Measurements from ENCODE around the gene TNS1. TPM values are rescaled to one million over a fixed set of nuclear protein-coding genes. Genes with fewer than 3 reads are reported as not detected.

Gene TNS1
- total RNA-seq, 2 experiments from 2014 or later: 11.0 to 13.5 TPM

DNA sequence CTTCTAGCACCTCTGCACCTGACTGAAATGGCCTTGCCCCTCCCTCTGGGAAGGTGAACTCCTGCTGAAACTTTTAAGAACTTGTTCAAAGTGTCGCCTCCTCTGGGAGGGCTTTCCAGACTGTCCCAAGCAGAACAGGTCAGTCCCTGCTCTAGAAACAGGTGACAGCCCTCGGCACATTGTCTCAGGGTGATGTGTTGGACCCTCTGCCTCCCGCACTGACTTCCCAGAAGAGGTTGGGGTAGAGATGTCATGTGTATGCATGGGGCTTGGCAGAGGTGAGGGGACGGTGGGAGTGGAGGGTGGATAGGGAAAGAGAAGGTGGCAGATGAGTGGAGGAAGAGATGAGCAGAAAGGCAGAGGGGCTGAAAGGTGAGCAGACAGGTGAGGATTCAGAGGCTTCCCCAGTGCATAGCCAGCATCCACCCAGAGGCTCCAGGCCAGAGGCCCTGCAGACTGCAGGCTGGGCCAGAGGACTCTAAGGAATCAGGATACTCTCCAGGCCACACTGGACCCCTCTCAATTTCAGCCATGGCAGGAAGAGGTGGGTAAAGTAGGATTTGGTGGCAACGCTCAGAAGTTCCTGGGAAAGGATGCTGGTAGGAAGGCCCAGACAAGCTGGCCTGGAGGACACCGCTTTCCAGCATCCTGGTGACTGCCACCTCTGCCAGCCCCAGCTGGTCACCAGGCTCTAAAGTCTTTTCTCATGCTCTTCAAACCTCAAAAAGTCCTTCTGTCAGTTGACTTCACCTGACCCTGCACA is 24.8 kb upstream of the TNS1 start:
- Mint-ChIP-seq H3K27ac (no peak overlapping the region), H3K4me1 (no peaks in the 10 kb centered on the region), H3K4me3 (no peak overlapping the region), H3K36me3 (ENCODE audit: low read depth) (no peaks in the 10 kb centered on the region), H3K27me3 (no peaks in the 10 kb centered on the region), H3K9me3 (no peaks in the 10 kb centered on the region)
- POLR2A ChIA-PET: no interaction called here
- CTCF ChIA-PET: interaction anchor here (0.8 to 1.6 kb wide), 3 partner anchors 16 to 238 kb away, joined by 3 to 5 read pairs (median 3); no protein-coding TSS in a partner anchor
- no peak for DNase-seq

DNA sequence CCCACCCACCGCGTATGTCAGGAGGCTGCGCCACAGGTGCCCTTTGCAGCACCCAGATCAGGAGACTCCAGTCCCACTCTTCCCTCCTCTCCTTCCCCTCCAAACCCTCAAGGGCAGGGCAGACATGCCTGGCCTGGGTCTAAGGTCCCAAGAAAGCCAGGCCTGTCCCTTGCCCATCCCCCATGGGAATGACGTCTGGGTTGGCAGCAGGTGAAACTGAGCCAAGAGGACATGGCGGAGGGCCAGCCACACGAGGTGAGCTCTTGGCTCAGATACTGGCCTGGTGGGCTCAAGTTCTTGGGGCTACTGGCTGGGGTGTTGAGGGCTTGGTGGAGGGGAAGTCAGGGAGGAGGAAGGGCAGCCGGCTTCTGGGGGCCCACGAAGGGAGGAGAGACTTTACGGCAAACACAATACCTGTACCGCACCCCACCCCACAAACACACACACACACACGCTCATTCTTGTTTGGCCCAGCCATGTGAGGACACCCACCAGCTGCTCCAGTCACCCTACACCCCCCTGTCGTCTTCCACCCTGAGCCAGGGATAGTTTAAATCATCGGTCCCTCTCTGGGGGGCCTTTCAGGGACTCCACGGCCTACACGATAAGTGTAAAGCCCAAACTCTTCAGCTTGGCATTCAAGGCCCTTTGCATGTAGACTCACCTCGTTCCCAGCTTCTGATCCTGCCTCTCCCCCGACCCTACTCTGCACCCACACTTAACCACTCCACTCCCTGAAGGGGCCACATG is 24.1 kb upstream of the TNS1 start:
- H3K9me3 Mint-ChIP-seq: no peaks in the 10 kb centered on the region
- H3K4me1 Mint-ChIP-seq: no peaks in the 10 kb centered on the region
- ChIA-PET CTCF (interaction anchor here (2.0 kb wide), 1 partner anchor 9 kb away, joined by 5 read pairs; no protein-coding TSS in a partner anchor), POLR2A (no interaction called here)
- no peak overlapping the region for H3K27ac Mint-ChIP-seq
- no peak overlapping the region for H3K4me3 Mint-ChIP-seq
- no peaks in the 10 kb centered on the region for H3K27me3 Mint-ChIP-seq
- no peak for DNase-seq
- no peaks in the 10 kb centered on the region for H3K36me3 Mint-ChIP-seq (ENCODE audit: low read depth)

DNA sequence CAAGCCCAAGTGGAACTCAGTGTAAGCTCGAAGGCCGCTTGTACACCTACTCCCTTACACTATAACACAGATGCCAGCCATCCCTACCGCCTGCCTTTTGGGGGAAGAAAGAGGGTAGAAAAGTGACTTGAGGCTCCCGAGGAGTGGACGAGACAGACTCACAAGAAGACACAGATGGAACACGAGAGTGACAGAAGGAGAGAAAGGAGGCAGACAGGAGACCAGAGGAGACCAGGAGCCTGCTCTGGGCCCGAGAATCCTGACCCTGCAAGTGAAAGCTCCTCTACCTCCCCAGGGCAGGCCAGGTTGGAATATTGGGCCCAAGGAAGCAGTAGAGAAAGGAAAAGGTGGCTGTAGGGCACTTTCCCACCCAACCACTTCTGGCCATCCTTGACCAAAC is 23.4 kb upstream of the TNS1 start:
- ChIA-PET CTCF (interaction anchor here (2.0 kb wide), 1 partner anchor 10 kb away, joined by 5 read pairs; no protein-coding TSS in a partner anchor), POLR2A (no interaction called here)
- Mint-ChIP-seq H3K9me3 (no peaks in the 10 kb centered on the region), H3K27me3 (no peaks in the 10 kb centered on the region), H3K4me3 (no peak overlapping the region), H3K36me3 (ENCODE audit: low read depth) (no peaks in the 10 kb centered on the region), H3K4me1 (no peaks in the 10 kb centered on the region), H3K27ac (no peak overlapping the region)
- DNase-seq: no peak

DNA sequence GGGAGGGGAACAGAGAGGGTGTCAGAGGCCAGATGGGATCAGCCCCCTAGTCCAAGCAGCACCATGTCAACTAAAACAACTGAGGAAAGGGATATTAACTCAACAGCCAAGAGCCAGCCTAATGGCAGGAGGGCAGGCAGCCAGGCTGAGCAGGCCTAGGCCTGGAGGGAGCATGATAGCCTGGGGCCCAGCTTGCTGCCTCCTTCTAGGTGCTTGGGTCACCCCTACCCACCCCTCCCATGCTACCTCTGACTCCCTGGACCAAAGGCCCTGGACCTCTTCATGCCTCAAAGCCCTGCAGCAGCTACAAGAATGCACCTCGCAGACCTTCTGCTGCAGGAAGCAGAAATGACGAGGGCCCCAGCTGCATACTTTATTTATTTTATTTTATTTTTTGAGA is 22.1 kb upstream of the TNS1 start:
- no peak for DNase-seq
- H3K9me3 Mint-ChIP-seq: no peaks in the 10 kb centered on the region

DNA sequence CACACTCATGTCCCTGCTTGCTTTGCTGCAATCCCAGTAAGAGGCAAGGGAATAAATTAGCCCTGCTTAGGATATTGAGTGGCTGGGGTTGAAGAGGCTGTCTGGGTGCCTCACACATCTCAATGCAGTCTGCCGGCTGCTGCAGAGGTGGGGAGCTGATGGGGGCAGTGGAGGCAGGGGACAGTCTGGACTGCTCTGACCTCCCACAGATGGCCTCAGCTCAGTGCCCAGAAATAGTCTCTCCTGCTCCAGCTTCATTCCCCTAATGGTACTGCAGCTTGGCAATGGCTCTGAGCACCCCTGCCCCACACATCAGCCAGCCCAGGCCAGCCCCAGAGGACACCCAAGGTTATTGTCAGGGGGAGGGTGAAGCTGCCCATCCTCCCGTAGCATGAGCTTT is 21.5 kb upstream of the TNS1 start:
- ChIA-PET CTCF (interaction anchor here (0.9 to 2.1 kb wide), 5 partner anchors 9 to 235 kb away, joined by 3 to 6 read pairs (median 3); no protein-coding TSS in a partner anchor), POLR2A (no interaction called here)
- Mint-ChIP-seq H3K27ac (no peak overlapping the region), H3K9me3 (no peaks in the 10 kb centered on the region), H3K27me3 (no peaks in the 10 kb centered on the region), H3K36me3 (ENCODE audit: low read depth) (no peaks in the 10 kb centered on the region), H3K4me3 (no peak overlapping the region), H3K4me1 (no peaks in the 10 kb centered on the region)
- DNase-seq: no peak

More for the DNA sequence above, 22.1 kb upstream of the TNS1 start:
- no peak overlapping the region for H3K4me3 Mint-ChIP-seq
- H3K27ac Mint-ChIP-seq: no peak overlapping the region
- no peaks in the 10 kb centered on the region for H3K36me3 Mint-ChIP-seq (ENCODE audit: low read depth)
- POLR2A ChIA-PET: no interaction called here
- no peaks in the 10 kb centered on the region for H3K4me1 Mint-ChIP-seq
- no peaks in the 10 kb centered on the region for H3K27me3 Mint-ChIP-seq
- CTCF ChIA-PET: interaction anchor here (0.9 to 2.1 kb wide), 4 partner anchors 9 to 236 kb away, joined by 3 to 6 read pairs (median 4); no protein-coding TSS in a partner anchor

DNA sequence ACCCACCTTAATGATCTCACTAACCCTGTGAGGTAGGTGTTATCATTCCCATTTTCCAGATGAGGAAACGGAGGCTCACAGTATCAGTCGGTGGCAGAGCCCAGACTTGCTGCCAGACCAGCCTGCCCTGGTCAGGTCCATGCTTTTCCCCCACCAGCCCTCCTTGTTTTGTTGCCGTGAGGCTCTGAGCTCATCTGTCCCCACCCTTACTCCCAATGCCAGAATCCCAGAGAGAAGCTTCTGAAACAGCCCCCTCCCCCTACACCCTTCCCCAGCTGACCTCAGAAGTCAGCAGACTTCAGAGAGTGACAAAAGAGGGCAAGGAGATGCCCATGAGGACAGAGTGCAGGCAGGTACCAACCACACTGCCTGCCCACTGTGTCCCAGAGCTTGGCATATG is 20.8 kb upstream of the TNS1 start:
- CTCF ChIA-PET: interaction anchor here (0.9 to 2.1 kb wide), 4 partner anchors 10 to 235 kb away, joined by 3 to 6 read pairs (median 4); no protein-coding TSS in a partner anchor

DNA sequence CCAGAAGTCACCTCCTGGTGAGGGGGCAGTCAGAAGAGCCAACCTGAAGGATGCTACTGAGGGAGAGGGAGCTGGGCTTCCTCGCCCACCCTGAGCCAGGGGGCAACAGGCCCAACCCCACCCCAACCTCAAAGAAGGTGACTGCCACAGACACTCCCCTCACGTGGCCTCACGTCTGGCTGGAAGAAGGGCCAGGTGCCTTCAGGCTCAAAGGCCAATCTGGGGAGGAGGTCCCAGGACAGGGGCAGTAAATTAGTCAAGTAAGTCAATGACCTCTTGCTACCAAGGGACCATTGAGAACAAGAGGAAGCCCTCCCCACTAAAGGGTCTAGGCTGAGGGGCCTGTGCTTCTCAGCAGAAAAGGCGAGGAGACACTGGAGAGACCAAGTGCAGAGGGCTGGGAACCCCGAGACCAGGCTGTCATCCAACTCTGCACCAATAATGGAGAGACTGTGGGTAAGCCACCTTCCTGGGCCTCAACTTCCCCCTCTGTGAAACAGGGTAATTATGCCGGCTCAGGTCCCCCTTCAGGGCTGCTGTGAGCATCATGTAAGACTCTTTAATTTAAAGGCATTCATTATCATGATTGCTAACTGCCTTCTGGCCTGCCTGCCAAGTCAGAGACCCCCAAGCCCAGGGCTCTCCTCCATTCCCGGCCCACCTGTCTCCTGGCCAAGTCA is 20.2 kb upstream of the TNS1 start:
- POLR2A ChIA-PET: no interaction called here
- DNase-seq: no peak
- no peaks in the 10 kb centered on the region for H3K9me3 Mint-ChIP-seq

More for the DNA sequence above, 20.8 kb upstream of the TNS1 start:
- Mint-ChIP-seq H3K4me3 (no peak overlapping the region), H3K9me3 (no peaks in the 10 kb centered on the region), H3K36me3 (ENCODE audit: low read depth) (no peaks in the 10 kb centered on the region), H3K27me3 (no peaks in the 10 kb centered on the region), H3K27ac (no peak overlapping the region), H3K4me1 (no peaks in the 10 kb centered on the region)
- no peak for DNase-seq
- POLR2A ChIA-PET: no interaction called here

DNA sequence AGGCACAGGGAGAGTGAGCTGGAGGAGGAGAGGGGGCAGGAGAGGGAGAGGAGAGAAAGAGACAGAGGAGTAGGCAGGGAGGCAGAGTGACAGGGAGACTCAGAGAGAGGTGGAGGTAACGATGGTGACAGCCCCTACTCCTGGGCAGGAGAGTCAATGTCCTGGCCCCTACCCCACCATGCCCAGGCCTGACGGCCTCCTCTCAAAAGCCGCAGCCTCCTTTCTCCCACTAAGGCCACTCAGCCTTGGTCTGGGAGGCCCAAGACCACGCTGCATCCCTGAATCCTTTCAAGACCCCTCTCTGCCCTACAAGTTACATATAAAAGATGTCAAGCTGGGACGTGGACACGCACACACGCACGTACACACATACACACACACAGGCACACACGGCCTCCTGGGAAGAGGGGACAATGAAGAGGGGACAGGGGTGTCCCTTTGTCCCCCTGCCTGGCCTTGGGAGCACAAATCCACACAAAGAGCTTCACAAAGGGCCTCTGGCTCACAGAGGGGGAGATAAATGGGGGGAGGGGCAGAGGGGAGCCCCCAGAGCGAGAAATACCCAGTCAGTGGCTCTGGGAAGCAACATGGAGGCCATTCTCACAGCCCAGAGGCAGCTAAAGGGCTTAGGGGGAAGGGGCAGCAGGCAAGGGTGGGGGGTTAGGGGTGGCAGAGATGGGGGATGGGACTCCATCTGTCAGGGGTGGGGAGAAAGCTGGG is 19.5 kb upstream of the TNS1 start:
- Mint-ChIP-seq H3K27ac (no peak overlapping the region), H3K9me3 (no peaks in the 10 kb centered on the region), H3K27me3 (no peaks in the 10 kb centered on the region), H3K4me1 (no peaks in the 10 kb centered on the region), H3K4me3 (no peak overlapping the region), H3K36me3 (ENCODE audit: low read depth) (no peaks in the 10 kb centered on the region)
- ChIA-PET POLR2A (no interaction called here), CTCF (interaction anchor here (1.1 kb wide), 1 partner anchor 9 kb away, joined by 3 read pairs; no protein-coding TSS in a partner anchor)
- no peak for DNase-seq

More for the DNA sequence above, 20.2 kb upstream of the TNS1 start:
- Mint-ChIP-seq H3K36me3 (ENCODE audit: low read depth) (no peaks in the 10 kb centered on the region), H3K27me3 (no peaks in the 10 kb centered on the region), H3K27ac (no peak overlapping the region), H3K4me3 (no peak overlapping the region), H3K4me1 (no peaks in the 10 kb centered on the region)
- CTCF ChIA-PET: interaction anchor here (1.6 to 2.1 kb wide), 3 partner anchors 11 to 234 kb away, joined by 3 to 6 read pairs (median 6); no protein-coding TSS in a partner anchor

DNA sequence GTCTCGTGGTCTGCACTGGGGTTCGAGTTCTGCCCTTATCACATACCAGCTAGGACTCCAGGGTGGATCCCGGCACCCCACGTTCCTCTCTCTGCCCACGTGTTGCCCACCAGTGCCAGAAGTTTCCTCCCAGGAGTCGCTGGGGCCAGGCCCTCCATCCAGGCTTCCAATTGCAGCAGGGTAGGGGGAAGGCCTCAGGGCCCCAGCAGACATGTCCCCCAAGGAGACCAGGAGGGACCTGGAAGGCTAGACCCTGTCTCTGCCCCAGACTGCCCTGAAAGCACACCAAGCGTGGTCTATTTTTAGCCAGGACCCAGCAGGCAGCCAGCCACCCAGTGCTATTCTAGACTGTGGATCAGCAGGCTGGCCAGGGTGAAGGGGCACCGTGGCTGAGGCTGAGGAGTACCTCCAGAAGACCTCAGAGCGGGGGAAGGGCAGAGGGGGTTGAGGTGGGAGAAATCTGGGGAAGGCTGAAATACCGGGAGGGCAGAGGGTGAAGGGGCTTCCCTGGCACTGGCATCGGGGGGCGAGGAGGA is 18.8 kb upstream of the TNS1 start:
- Mint-ChIP-seq H3K4me3 (no peak overlapping the region), H3K4me1 (no peaks in the 10 kb centered on the region), H3K9me3 (no peaks in the 10 kb centered on the region), H3K36me3 (ENCODE audit: low read depth) (no peaks in the 10 kb centered on the region), H3K27ac (no peak overlapping the region), H3K27me3 (no peaks in the 10 kb centered on the region)
- DNase-seq: no peak
- ChIA-PET POLR2A (no interaction called here), CTCF (interaction anchor here (1.1 kb wide), 1 partner anchor 9 kb away, joined by 3 read pairs; no protein-coding TSS in a partner anchor)

DNA sequence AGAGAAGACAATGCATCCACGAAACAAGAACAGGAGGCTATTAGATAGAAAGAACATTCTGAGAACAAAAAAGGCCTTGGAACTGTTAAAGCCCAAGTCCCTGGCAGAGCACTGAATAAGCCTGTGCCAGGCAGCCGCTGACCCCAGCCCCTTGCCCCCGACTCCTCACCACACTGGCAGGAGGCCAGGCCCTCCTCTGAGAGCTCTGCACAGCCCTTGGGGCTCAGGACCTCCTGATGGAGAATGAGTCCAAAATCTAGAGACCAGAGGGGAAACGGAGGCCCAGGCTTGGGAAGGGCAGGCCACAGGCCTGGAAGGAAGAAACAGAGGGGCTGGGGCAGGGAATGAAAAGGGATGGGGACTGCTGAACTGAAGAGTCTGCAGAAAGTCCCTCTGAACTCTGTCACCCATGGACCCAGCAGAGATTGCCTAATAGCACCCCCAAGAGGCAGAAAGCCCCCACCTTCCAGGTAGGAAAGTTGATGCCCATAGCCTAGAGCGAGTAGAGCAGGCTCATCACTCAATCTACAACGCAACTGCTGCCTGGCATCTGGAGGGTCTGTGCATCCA is 18.3 kb upstream of the TNS1 start:
- Mint-ChIP-seq H3K27me3 (no peaks in the 10 kb centered on the region), H3K4me3 (no peak overlapping the region), H3K9me3 (no peaks in the 10 kb centered on the region), H3K27ac (no peak overlapping the region), H3K36me3 (ENCODE audit: low read depth) (no peaks in the 10 kb centered on the region), H3K4me1 (no peaks in the 10 kb centered on the region)
- CTCF ChIA-PET: no interaction called here
- POLR2A ChIA-PET: no interaction called here
- DNase-seq: no peak

DNA sequence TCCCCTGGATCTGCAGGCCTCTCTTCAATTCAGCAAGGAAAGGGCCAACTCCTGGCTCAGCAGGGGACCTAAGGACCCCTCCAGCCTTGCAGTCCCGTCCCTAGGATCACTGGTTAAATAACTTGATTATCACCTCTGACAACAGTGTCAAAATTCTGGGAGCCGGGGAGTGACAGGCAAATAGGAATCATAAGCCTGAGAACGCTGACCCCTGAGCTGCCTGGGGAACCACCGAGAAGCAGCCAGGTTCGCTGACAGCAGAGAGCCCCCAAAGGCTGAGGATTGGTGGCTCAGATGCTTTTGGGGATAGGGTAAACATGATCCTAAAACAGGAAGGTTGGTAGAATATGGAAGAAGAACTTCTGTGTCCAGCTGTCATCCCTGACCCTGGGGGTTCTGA is 17.5 kb upstream of the TNS1 start:
- Mint-ChIP-seq H3K36me3 (ENCODE audit: low read depth) (no peaks in the 10 kb centered on the region), H3K9me3 (no peaks in the 10 kb centered on the region), H3K4me1 (no peaks in the 10 kb centered on the region), H3K4me3 (no peak overlapping the region), H3K27ac (no peak overlapping the region), H3K27me3 (no peaks in the 10 kb centered on the region)
- ChIA-PET CTCF (no interaction called here), POLR2A (no interaction called here)
- DNase-seq: no peak
